Mucosa of descending colon (tissue), 3 donors: ENCODE results near the gene PPA1. TPM values are rescaled to one million over a fixed set of nuclear protein-coding genes. Genes with fewer than 3 reads are reported as not detected.
A peak's percentile ranks its signal among the peaks of the same experiment; 100 is the strongest.
"Not testable (repeated sequence)": the region's sequence is repeated elsewhere in the genome, so short reads cannot be mapped to it uniquely, and the experiment has no call there.

Experiments used
- ATAC-seq: fragments of 200-7000 bp; cut with Tn5 transposase; one replicate; pipeline ENCODE4 v1.9.1; 2020; ENCODE audit warnings: mild to moderate bottlenecking, moderate library complexity
- DNase-seq, 3 donors: peaks; one replicate each; pipeline ENCODE4 v3.0.0-alpha.2; 2020
- H3K36me3 ChIP-seq: fragments of 200-600 bp; one replicate; pipeline ENCODE4 v1.8.0; 2021; ENCODE audit warnings: low read depth, mild to moderate bottlenecking
- H3K4me1 ChIP-seq: fragments of 200-600 bp; one replicate; pipeline ENCODE4 v1.8.0; 2021; ENCODE audit warnings: low read depth, mild to moderate bottlenecking
- H3K4me3 ChIP-seq: fragments of 200-600 bp; one replicate; pipeline ENCODE4 v1.8.0; 2021; ENCODE audit warnings: mild to moderate bottlenecking
- H3K9me3 ChIP-seq: fragments of 200-600 bp; one replicate; pipeline ENCODE4 v1.8.0; 2021; ENCODE audit warnings: mild to moderate bottlenecking
- CTCF ChIP-seq: fragments of 200-600 bp; IDR thresholded peaks from one replicate; pipeline ENCODE4 v1.8.0; 2022; ENCODE audit warnings: antibody characterized with exemption, mild to moderate bottlenecking
- intact Hi-C, 2 donors: fragments of 100-400 bp; cut with DNase I in 1 of 2; cut with micrococcal nuclease in 1 of 2; formaldehyde crosslinking; loops; one replicate each; pipeline versions ENCODE4 v1.11.0 to v1.11.1; 2022; cut with DNase I, micrococcal nuclease
- total RNA-seq, 3 donors: library from RNA; stranded (reverse); fragmentation: NEBNext Ultra II Directional in 2 of 3; extraction: Animal tissue kit (Norgen Biotek cat#: 25700) in 2 of 3; gene quantifications; one replicate each; pipeline versions ENCODE4 v1.2.1 to v1.2.4, GENCODE V29; 2021 to 2023
- donor health status: DM: no; HTN: no; CAD: no; lungs with moderate emphysema.
- donor health status: DM: no; HTN: no; CAD: no.
- donor health status: DM: no; HTN: yes; CAD: no.

The PPA1 gene
- total RNA-seq, 3 donors from 2014 or later, result 97.1 to 166 (median 100) TPM

- Histone ChIP-seq H3K4me1 (peaks cover 36% of the 10 kb centered on the region), H3K36me3 (no peaks in the 10 kb centered on the region), H3K9me3 (no peaks in the 10 kb centered on the region), H3K4me3 (no peak overlapping the region)
- intact Hi-C loops, result loop anchor here (5.0 to 10.0 kb wide), 2 partner anchors 135 to 137 kb away; no protein-coding TSS in a partner anchor
- peak; percentile 89 for ATAC-seq
- no peak for TF ChIP-seq CTCF
- DNase-seq, result peak; percentile 71 to 80 (median 72)
Measured at GRCh38 chr10:70227548-70228320, 5.5 kb downstream of the PPA1 start.

DNA sequence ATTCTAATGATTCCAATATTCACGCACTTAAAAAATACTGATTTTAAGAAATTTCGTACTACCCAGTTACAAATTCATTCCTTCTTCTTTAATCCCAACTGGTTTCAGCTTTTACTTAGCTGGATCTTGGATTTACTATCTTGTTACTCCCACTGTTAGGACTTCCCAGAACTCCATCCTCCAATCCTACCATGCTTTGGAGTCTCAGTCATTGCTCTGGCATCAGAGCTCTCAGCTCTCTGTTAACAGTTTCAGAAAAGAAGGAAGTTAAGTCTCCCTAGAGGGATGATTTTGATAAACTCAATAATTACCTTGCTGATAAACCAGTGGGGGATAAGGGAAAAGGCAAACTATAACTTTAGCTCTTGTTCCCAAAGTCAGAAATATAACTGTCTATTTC lies 9.5 kb downstream of the PPA1 start:
- TF ChIP-seq CTCF, result no peak
- Histone ChIP-seq H3K4me1 (peaks cover 12% of the 10 kb centered on the region), H3K4me3 (no peak overlapping the region), H3K36me3 (no peaks in the 10 kb centered on the region), H3K9me3 (no peaks in the 10 kb centered on the region)
- DNase-seq (no peak), ATAC-seq (no peak)
- intact Hi-C loops, result loop anchor here in 1 of 2 donors (10.0 kb wide), 1 partner anchor 141 kb away; no protein-coding TSS in a partner anchor

GRCh38 chr10:70222811-70223447 lies 10.3 kb downstream of the PPA1 start:
- intact Hi-C loops, result loop anchor here in 1 of 2 donors (10.0 kb wide), 1 partner anchor 142 kb away; no protein-coding TSS in a partner anchor
- not testable (repeated sequence) for H3K4me1 ChIP-seq, ATAC-seq, DNase-seq, H3K9me3 ChIP-seq, H3K4me3 ChIP-seq, H3K36me3 ChIP-seq

GRCh38 chr10:70222340-70222794 lies 10.9 kb downstream of the PPA1 start:
- no peaks in the 10 kb centered on the region for H3K9me3 ChIP-seq
- H3K4me3 ChIP-seq, result no peak overlapping the region
- TF ChIP-seq CTCF, result no peak
- intact Hi-C loops, result loop anchor here in 1 of 2 donors (10.0 kb wide), 1 partner anchor 142 kb away; no protein-coding TSS in a partner anchor
- H3K4me1 ChIP-seq, result no peaks in the 10 kb centered on the region
- ATAC-seq (peak; percentile 28), DNase-seq (no peak)
- no peaks in the 10 kb centered on the region for H3K36me3 ChIP-seq

DNA sequence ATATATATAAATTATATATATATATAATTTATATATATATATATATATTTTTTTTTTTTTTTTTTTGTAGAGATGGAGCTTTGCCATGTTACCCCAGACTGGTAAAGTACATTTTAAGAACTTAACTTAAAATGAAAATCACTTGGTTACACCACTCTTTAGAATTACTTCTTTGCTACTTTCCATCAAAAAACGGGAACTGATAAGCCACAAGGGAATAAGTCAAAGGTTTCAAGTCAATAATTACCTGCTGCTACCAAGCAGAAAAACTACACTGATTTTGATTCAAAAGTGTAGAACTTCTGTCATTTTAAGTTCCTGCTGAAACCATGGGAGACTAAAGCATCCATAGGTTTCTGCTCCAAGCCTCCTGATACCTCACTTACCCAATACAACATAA lies 12.2 kb downstream of the PPA1 start:
- no peaks in the 10 kb centered on the region for H3K36me3 ChIP-seq
- no peak overlapping the region for H3K4me3 ChIP-seq
- DNase-seq, result no peak
- H3K9me3 ChIP-seq, result no peaks in the 10 kb centered on the region
- intact Hi-C loops, result loop anchor here in 1 of 2 donors (10.0 kb wide), 1 partner anchor 144 kb away; no protein-coding TSS in a partner anchor
- no peaks in the 10 kb centered on the region for H3K4me1 ChIP-seq
- no peak for TF ChIP-seq CTCF
- ATAC-seq, result no peak

GRCh38 chr10:70212879-70213278 lies 20.4 kb downstream of the PPA1 start:
- no peaks in the 10 kb centered on the region for H3K4me1 ChIP-seq
- H3K4me3 ChIP-seq, result no peak overlapping the region
- H3K9me3 ChIP-seq, result no peaks in the 10 kb centered on the region
- ATAC-seq (no peak), DNase-seq (no peak)
- TF ChIP-seq CTCF, result no peak
- intact Hi-C loops, result no loop called here
- H3K36me3 ChIP-seq, result no peaks in the 10 kb centered on the region
